ENCODE data around the gene TOM1L1.

- TF ChIP-seq EZH2phosphoT487 (IDR thresholded peaks at IDR 0.05; ENCODE audit: borderline replicate concordance, low read length) (no peak), CTCF (conservative IDR thresholded peaks at IDR 0.05; ENCODE audit: low read depth, low read length) (no peak)
Observed at GRCh38 chr17:54919425-54919824, 18.8 kb downstream of the TOM1L1 start.

Data from PC-3 (cell line).